IMR-90 (cell line): ENCODE results near the gene PTGDR2. TPM values are rescaled to one million over a fixed set of nuclear protein-coding genes. Genes with fewer than 3 reads are reported as not detected.

Source experiments
- ATAC-seq: fragments of 200-7000 bp; cut with Tn5 transposase; 2 replicates; pipeline ENCODE4 v1.9.1; 2020; ENCODE audit warnings: low read depth, mild to moderate bottlenecking, moderate library complexity
- BruUV-seq: library from RNA; stranded (reverse); fragments of 400-500 nt; replicated peaks from 2 replicates; lab custom pipeline; 2021; lab: Mats Ljungman, UMichigan
- CTCF ChIA-PET: fragments of 300-600 bp; formaldehyde crosslinking; extraction: SDS; loops from one replicate; lab custom pipeline; 2021; ENCODE audit warnings: antibody characterized with exemption; lab: Yijun Ruan, JAX
- POLR2A ChIA-PET: fragments of 300-600 bp; sonication (Branson Sonifier 250); formaldehyde crosslinking; loops from one replicate; lab custom pipeline; 2022; ENCODE audit warnings: antibody characterized with exemption; ENCODE audit not compliant: unreplicated experiment; lab: Charles Lee
- DNase-seq: peaks from one replicate; pipeline ENCODE4 v3.0.0; 2013
- H2AFZ ChIP-seq: replicated peaks from 2 replicates; pipeline ENCODE3; 2013; ENCODE audit warnings: low read length, mild to moderate bottlenecking; ENCODE audit not compliant: poor library complexity
- H2AK5ac ChIP-seq: 2 replicates; pipeline ENCODE4 v1.6.1; 2013; ENCODE audit warnings: low read depth, low read length, inconsistent platforms
- H2AK9ac ChIP-seq: replicated peaks from 2 replicates; pipeline ENCODE3; 2013; ENCODE audit warnings: mild to moderate bottlenecking, low read depth, low read length, moderate library complexity; ENCODE audit not compliant: poor library complexity
- H2BK120ac ChIP-seq: 2 replicates; pipeline ENCODE4 v1.6.1; 2013; ENCODE audit warnings: low read depth, low read length, inconsistent platforms
- H2BK15ac ChIP-seq: 3 replicates; pipeline ENCODE4 v1.6.1; 2013; ENCODE audit warnings: low read depth, low read length, inconsistent platforms
- H2BK20ac ChIP-seq: 2 replicates; pipeline ENCODE4 v1.6.1; 2013; ENCODE audit warnings: low read depth, mild to moderate bottlenecking, inconsistent platforms, low read length, moderate library complexity
- H2BK5ac ChIP-seq: 2 replicates; pipeline ENCODE4 v1.6.1; 2013; ENCODE audit warnings: mild to moderate bottlenecking, low read depth, low read length, inconsistent platforms; ENCODE audit not compliant: poor library complexity, severe bottlenecking
- H3K14ac ChIP-seq: replicated peaks from 2 replicates; pipeline ENCODE4 v1.6.1; 2013; ENCODE audit warnings: low read depth, low read length, inconsistent platforms
- H3K18ac ChIP-seq: 2 replicates; pipeline ENCODE4 v1.6.1; 2013; ENCODE audit warnings: low read depth, low read length, control low read depth
- H3K23ac ChIP-seq: 2 replicates; pipeline ENCODE4 v1.6.1; 2013; ENCODE audit warnings: low read depth, low read length, inconsistent platforms
- H3K27ac ChIP-seq: 2 replicates; pipeline ENCODE4 v1.5.1; 2013; ENCODE audit warnings: mild to moderate bottlenecking, control low read depth, low read length; ENCODE audit not compliant: insufficient read depth
- H3K27me3 ChIP-seq: 2 replicates; pipeline ENCODE4 v1.6.1; 2013; ENCODE audit warnings: low read length; ENCODE audit not compliant: control insufficient read depth, insufficient read depth
- H3K36me3 ChIP-seq: 2 replicates; pipeline ENCODE4 v1.6.1; 2013; ENCODE audit warnings: low read length, mixed read lengths; ENCODE audit not compliant: control insufficient read depth, insufficient read depth
- H3K4ac ChIP-seq: 2 replicates; pipeline ENCODE4 v1.6.1; 2013; ENCODE audit warnings: low read depth, low read length, inconsistent platforms
- H3K4me1 ChIP-seq: 2 replicates; pipeline ENCODE4 v1.6.1; 2013; ENCODE audit warnings: low read length, mixed read lengths; ENCODE audit not compliant: control insufficient read depth, insufficient read depth
- H3K4me2 ChIP-seq: 2 replicates; pipeline ENCODE4 v1.6.1; 2013; ENCODE audit warnings: low read depth, mild to moderate bottlenecking, control low read depth, low read length, moderate library complexity
- H3K4me3 ChIP-seq: 2 replicates; pipeline ENCODE4 v1.5.1; 2013; ENCODE audit warnings: low read depth, mild to moderate bottlenecking, control low read depth, low read length, moderate library complexity; ENCODE audit not compliant: insufficient read depth
- H3K56ac ChIP-seq: 2 replicates; pipeline ENCODE4 v1.6.1; 2013; ENCODE audit warnings: low read length, inconsistent platforms; ENCODE audit not compliant: insufficient read depth; ENCODE audit errors: extremely low read depth
- H3K79me1 ChIP-seq, 2 experiments: 2 replicates each; pipeline ENCODE4 v1.6.1; 2013; ENCODE audit warnings: low read length in 2 of 2, inconsistent platforms in 1 of 2, low read depth in 1 of 2
- H3K9ac ChIP-seq: 2 replicates; pipeline ENCODE4 v1.6.1; 2013; ENCODE audit warnings: low read depth, low read length, control low read depth
- H3K9me1 ChIP-seq: 2 replicates; pipeline ENCODE4 v1.6.1; 2013; ENCODE audit warnings: low read length, inconsistent platforms; ENCODE audit not compliant: insufficient read depth
- H3K9me3 ChIP-seq: 2 replicates; pipeline ENCODE4 v1.6.1; 2013; ENCODE audit warnings: low read length; ENCODE audit not compliant: control insufficient read depth, insufficient read depth
- H4K20me1 ChIP-seq: 2 replicates; pipeline ENCODE4 v1.6.1; 2013; ENCODE audit warnings: low read length, inconsistent platforms; ENCODE audit not compliant: insufficient read depth
- H4K5ac ChIP-seq: 2 replicates; pipeline ENCODE4 v1.6.1; 2013; ENCODE audit warnings: mild to moderate bottlenecking, low read depth, low read length, control low read depth
- H4K8ac ChIP-seq, 2 experiments: 2 replicates each; pipeline ENCODE4 v1.6.1; 2013; ENCODE audit warnings: low read depth in 2 of 2, low read length in 2 of 2, control low read depth in 1 of 2, inconsistent platforms in 1 of 2
- H4K91ac ChIP-seq: 2 replicates; pipeline ENCODE4 v1.6.1; 2013; ENCODE audit warnings: low read depth, low read length, inconsistent platforms; ENCODE audit not compliant: insufficient read depth
- BHLHE40 ChIP-seq: fragments of 150-350 bp; IDR thresholded peaks from 2 replicates; pipeline ENCODE4 v1.6.1; 2016; ENCODE audit warnings: mild to moderate bottlenecking, low read depth, low read length
- NFE2L2 ChIP-seq: fragments of 150-350 bp; IDR thresholded peaks from 2 replicates; pipeline ENCODE4 v1.6.1; 2016; ENCODE audit warnings: low read depth, mild to moderate bottlenecking, low read length
- POLR2A ChIP-seq: IDR thresholded peaks from 2 replicates; pipeline ENCODE4 v1.6.1; 2012; ENCODE audit warnings: mild to moderate bottlenecking, low read depth, low read length
- RAD21 ChIP-seq: IDR thresholded peaks from 2 replicates; pipeline ENCODE4 v1.6.1; 2012; ENCODE audit warnings: low read length, improper control_type of control experiment
- RFX5 ChIP-seq: IDR thresholded peaks from 2 replicates; pipeline ENCODE4 v1.8.0; 2012; ENCODE audit warnings: low read depth, mild to moderate bottlenecking, low read length, moderate library complexity
- SMC3 ChIP-seq: fragments of 150-350 bp; IDR thresholded peaks from 2 replicates; pipeline ENCODE4 v1.6.1; 2016; ENCODE audit warnings: low read depth, mild to moderate bottlenecking, antibody characterized with exemption, low read length, moderate library complexity
- WGBS, 2 experiments: methylation state at CpG; one replicate each; pipeline versions ENCODE4 v1.1.5 to v1.1.7; 2013; ENCODE audit warnings: missing lambda C conversion rate in 2 of 2; ENCODE audit not compliant: insufficient read length in 1 of 2; ENCODE audit errors: extremely low coverage in 2 of 2; 5-methylcytosine and 5-hydroxymethylcytosine counted together
- dilution Hi-C: fragments of 300-500 bp; cut with HindIII; formaldehyde crosslinking; loops from one replicate; pipeline ENCODE4 v1.14.3; 2018; ENCODE audit warnings: low sequenced_read_pairs; ENCODE audit not compliant: unreplicated experiment
- in situ Hi-C: fragments of 300-500 bp; cut with MboI; formaldehyde crosslinking; loops from 3 replicates; pipeline ENCODE4 v1.14.3; 2019; ENCODE audit warnings: low sequenced_read_pairs, inconsistent platforms, mixed read lengths
- intact Hi-C: fragments of 100-400 bp; cut with micrococcal nuclease; formaldehyde crosslinking; loops from 2 replicates; pipeline ENCODE4 v1.10.0; 2022
- polyA plus RNA-seq, 3 experiments: library from polyadenylated mRNA; depleted of rRNA; stranded (reverse); fragments of >200 nt; gene quantifications; 2 replicates each; pipeline ENCODE4 v1.2.3, GENCODE V29; 2012; ENCODE audit warnings: low replicate concordance in 1 of 3
- total RNA-seq: library from RNA; depleted of rRNA; stranded (reverse); fragments of >200 nt; gene quantifications from 2 replicates; pipeline ENCODE4 v1.2.3, GENCODE V29; 2012

PTGDR2 gene
- total and polyA plus RNA-seq, 2 of the 4 experiments (the other 2 are of a cell fraction) = under 0.01 to 0.12 TPM

- H3K9me3 ChIP-seq = no peaks in the 10 kb centered on the region
- no peak overlapping the region for H4K5ac ChIP-seq
- no peak overlapping the region for H2BK20ac ChIP-seq
- no peak overlapping the region for H3K27ac ChIP-seq
- no peak for ATAC-seq
- intact Hi-C loops = no loop called here
- dilution Hi-C loops = no loop called here
- no peak overlapping the region for H3K4me3 ChIP-seq
- peaks cover 7% of the 10 kb centered on the region for H3K4me1 ChIP-seq
- peak overlapping the region; percentile 70 for H2AK9ac ChIP-seq
- no peak overlapping the region for H2AK5ac ChIP-seq
- H2BK120ac ChIP-seq = no peak overlapping the region
- no TSS peak for BruUV-seq
- no peaks in the 10 kb centered on the region for H3K79me1 ChIP-seq
- H3K36me3 ChIP-seq = peaks cover 24% of the 10 kb centered on the region
- no peak overlapping the region for H4K91ac ChIP-seq
- H3K27me3 ChIP-seq = no peaks in the 10 kb centered on the region
- no peak overlapping the region for H2BK15ac ChIP-seq
- H3K14ac ChIP-seq = no peak overlapping the region
- no peak overlapping the region for H4K8ac ChIP-seq
- POLR2A ChIA-PET = no interaction called here
- WGBS, 2 experiments = no CpG with 5 or more reads among the region's 8 CpGs
- H3K4ac ChIP-seq = no peak overlapping the region
- no peaks in the 10 kb centered on the region for H4K20me1 ChIP-seq
- no peak overlapping the region for H3K4me2 ChIP-seq
- in situ Hi-C loops = no loop called here
- peaks cover 2% of the 10 kb centered on the region; the same call in 1 of the 2 replicates for H3K9me1 ChIP-seq
- TF ChIP-seq RAD21 = no peak
- no peak for TF ChIP-seq SMC3
- no peak for TF ChIP-seq BHLHE40
- TF ChIP-seq POLR2A = no peak
- no peak for TF ChIP-seq NFE2L2
- TF ChIP-seq RFX5 = no peak
- no peak overlapping the region for H3K9ac ChIP-seq
- H2AFZ ChIP-seq = no peak overlapping the region
- no peak overlapping the region for H3K23ac ChIP-seq
- no peak overlapping the region for H3K56ac ChIP-seq
- CTCF ChIA-PET = no interaction called here
- no peak for DNase-seq
- no peak overlapping the region for H3K18ac ChIP-seq
- no peak overlapping the region for H2BK5ac ChIP-seq
Observed at GRCh38 chr11:60854140-60854846, 1.5 kb downstream of the PTGDR2 start.
